GM18517 (cell line): ENCODE measurements around the gene FOXB2.
"Not testable (repeated sequence)": the region's sequence is repeated elsewhere in the genome, so short reads cannot be mapped to it uniquely, and the experiment has no call there.

Experiments used
- ATAC-seq: cut with Tn5 transposase; IDR thresholded peaks from one replicate; pipeline ENCODE4 v1.9.1; 2021; ENCODE audit warnings: mild to moderate bottlenecking, moderate library complexity; ENCODE audit not compliant: unreplicated experiment

FOXB2 gene

GRCh38 chr9:77019236-77019925 lies at the start of gene FOXB2:
Gene FOXB2, plus strand, starts transcription at chr9:77019655. Its CDS starts 0 bp downstream, at chr9:77019655.
- ATAC-seq, result no peak

GRCh38 chr9:76969716-76970115 lies 49.7 kb upstream of the FOXB2 start:
- no peak for ATAC-seq

- ATAC-seq, result not testable (repeated sequence)
Measured at GRCh38 chr9:76978831-76979230, 40.6 kb upstream of the FOXB2 start.

GRCh38 chr9:76980566-76980965 lies 38.9 kb upstream of the FOXB2 start:
- no peak for ATAC-seq

GRCh38 chr9:76984486-76984885 lies 35.0 kb upstream of the FOXB2 start:
- no peak for ATAC-seq

- no peak for ATAC-seq
Measured at GRCh38 chr9:76985581-76985980, 33.9 kb upstream of the FOXB2 start.

GRCh38 chr9:76987594-76988200 lies 31.8 kb upstream of the FOXB2 start:
- ATAC-seq, result no peak

GRCh38 chr9:76988941-76989340 lies 30.5 kb upstream of the FOXB2 start:
- ATAC-seq, result no peak

GRCh38 chr9:76989501-76989900 lies 30.0 kb upstream of the FOXB2 start:
- ATAC-seq, result no peak

GRCh38 chr9:76996700-76997099 lies 22.8 kb upstream of the FOXB2 start:
- ATAC-seq, result no peak

- ATAC-seq, result no peak
Measured at GRCh38 chr9:76999261-76999660, 20.2 kb upstream of the FOXB2 start.

GRCh38 chr9:77000330-77000729 lies 19.1 kb upstream of the FOXB2 start:
- no peak for ATAC-seq

GRCh38 chr9:77003366-77003765 lies 16.1 kb upstream of the FOXB2 start:
- ATAC-seq, result no peak

GRCh38 chr9:77005216-77005615 lies 14.2 kb upstream of the FOXB2 start:
- no peak for ATAC-seq

GRCh38 chr9:77010527-77010926 lies 8.9 kb upstream of the FOXB2 start:
- no peak for ATAC-seq

- ATAC-seq, result no peak
Measured at GRCh38 chr9:77011973-77012821, 7.3 kb upstream of the FOXB2 start.

- ATAC-seq, result no peak
Measured at GRCh38 chr9:77013206-77013931, 6.1 kb upstream of the FOXB2 start.

- no peak for ATAC-seq
Measured at GRCh38 chr9:77013932-77014596, 5.4 kb upstream of the FOXB2 start.

- ATAC-seq, result no peak
Measured at GRCh38 chr9:77014597-77015263, 4.7 kb upstream of the FOXB2 start.
